ENCODE data around the gene ARL15.

The ARL15 gene

GRCh38 chr5:54133917-54134316 lies 176.5 kb downstream of the ARL15 start:
- TF ChIP-seq GATA2 (IDR thresholded peaks at IDR 0.05; ENCODE audit: low read depth, low read length): no peak
- TF ChIP-seq GATA3 (IDR thresholded peaks at IDR 0.05; ENCODE audit: low read depth, low read length): no peak

- TF ChIP-seq GATA3 (IDR thresholded peaks at IDR 0.05; ENCODE audit: low read depth, low read length): no peak
- no peak for TF ChIP-seq GATA2 (IDR thresholded peaks at IDR 0.05; ENCODE audit: low read depth, low read length)
Observed at GRCh38 chr5:54120473-54120872, 189.9 kb downstream of the ARL15 start.

GRCh38 chr5:54117957-54118356 lies 192.4 kb downstream of the ARL15 start:
- TF ChIP-seq GATA3 (IDR thresholded peaks at IDR 0.05; ENCODE audit: low read depth, low read length): no peak
- TF ChIP-seq GATA2 (IDR thresholded peaks at IDR 0.05; ENCODE audit: low read depth, low read length): no peak

GRCh38 chr5:54115735-54116403 lies 194.5 kb downstream of the ARL15 start:
- peak; percentile 15; the same call in 1 of the 2 replicates for TF ChIP-seq GATA2 (IDR thresholded peaks at IDR 0.05; ENCODE audit: low read depth, low read length)
- no peak for TF ChIP-seq GATA3 (IDR thresholded peaks at IDR 0.05; ENCODE audit: low read depth, low read length)

- TF ChIP-seq GATA2 (IDR thresholded peaks at IDR 0.05; ENCODE audit: low read depth, low read length) (no peak), GATA3 (IDR thresholded peaks at IDR 0.05; ENCODE audit: low read depth, low read length) (no peak)
Observed at GRCh38 chr5:54113060-54113459, 197.3 kb downstream of the ARL15 start.

GRCh38 chr5:54109626-54110330 lies 200.6 kb downstream of the ARL15 start:
- TF ChIP-seq GATA3 (IDR thresholded peaks at IDR 0.05; ENCODE audit: low read depth, low read length) (no peak), GATA2 (IDR thresholded peaks at IDR 0.05; ENCODE audit: low read depth, low read length) (no peak)

- TF ChIP-seq GATA2 (IDR thresholded peaks at IDR 0.05; ENCODE audit: low read depth, low read length) (no peak), GATA3 (IDR thresholded peaks at IDR 0.05; ENCODE audit: low read depth, low read length) (no peak)
Observed at GRCh38 chr5:54108136-54108535, 202.2 kb downstream of the ARL15 start.

GRCh38 chr5:54103871-54104270 lies 206.5 kb downstream of the ARL15 start:
- TF ChIP-seq GATA2 (IDR thresholded peaks at IDR 0.05; ENCODE audit: low read depth, low read length) (no peak), GATA3 (IDR thresholded peaks at IDR 0.05; ENCODE audit: low read depth, low read length) (no peak)

- TF ChIP-seq GATA2 (IDR thresholded peaks at IDR 0.05; ENCODE audit: low read depth, low read length): no peak
- no peak for TF ChIP-seq GATA3 (IDR thresholded peaks at IDR 0.05; ENCODE audit: low read depth, low read length)
Observed at GRCh38 chr5:54098267-54098666, 212.1 kb downstream of the ARL15 start.

- TF ChIP-seq GATA3 (IDR thresholded peaks at IDR 0.05; ENCODE audit: low read depth, low read length) (no peak), GATA2 (IDR thresholded peaks at IDR 0.05; ENCODE audit: low read depth, low read length) (no peak)
Observed at GRCh38 chr5:54095969-54096368, 214.4 kb downstream of the ARL15 start.

GRCh38 chr5:54094706-54095105 lies 215.7 kb downstream of the ARL15 start:
- no peak for TF ChIP-seq GATA2 (IDR thresholded peaks at IDR 0.05; ENCODE audit: low read depth, low read length)
- TF ChIP-seq GATA3 (IDR thresholded peaks at IDR 0.05; ENCODE audit: low read depth, low read length): no peak

- no peak for TF ChIP-seq GATA2 (IDR thresholded peaks at IDR 0.05; ENCODE audit: low read depth, low read length)
- no peak for TF ChIP-seq GATA3 (IDR thresholded peaks at IDR 0.05; ENCODE audit: low read depth, low read length)
Observed at GRCh38 chr5:54093861-54094260, 216.5 kb downstream of the ARL15 start.

- no peak for TF ChIP-seq GATA3 (IDR thresholded peaks at IDR 0.05; ENCODE audit: low read depth, low read length)
- no peak for TF ChIP-seq GATA2 (IDR thresholded peaks at IDR 0.05; ENCODE audit: low read depth, low read length)
Observed at GRCh38 chr5:54093081-54093492, 217.3 kb downstream of the ARL15 start.

GRCh38 chr5:54091307-54092130 lies 218.9 kb downstream of the ARL15 start:
- TF ChIP-seq GATA2 (IDR thresholded peaks at IDR 0.05; ENCODE audit: low read depth, low read length) (no peak), GATA3 (IDR thresholded peaks at IDR 0.05; ENCODE audit: low read depth, low read length) (no peak)

Measured in SH-SY5Y (cell line).